Panc1 (cell line): Measurements from ENCODE around the gene SMIM13.

ENCODE experiments used
- CTCF ChIP-seq: fragments of 450-650 bp; IDR thresholded peaks from 2 replicates; pipeline ENCODE4 v1.5.1; 2017; ENCODE audit warnings: mild to moderate bottlenecking
- REST ChIP-seq, 2 experiments: IDR thresholded peaks; 2 replicates each; pipeline ENCODE4 v1.6.1; 2011 to 2012; ENCODE audit warnings: low read depth in 2 of 2, control low read depth in 1 of 2, low read length in 1 of 2, mild to moderate bottlenecking in 1 of 2, moderate library complexity in 1 of 2; ENCODE audit not compliant: insufficient read depth in 1 of 2

- TF ChIP-seq REST (IDR thresholded peaks at IDR 0.05; ENCODE audit: insufficient read depth in 1 of 2, low read depth in 2 of 2, low read length in 1 of 2) = no peak
- no peak for TF ChIP-seq CTCF
Measured at GRCh38 chr6:11126876-11127275, 33.2 kb downstream of the SMIM13 start.
